ENCODE results near the gene PITHD1.

DNA sequence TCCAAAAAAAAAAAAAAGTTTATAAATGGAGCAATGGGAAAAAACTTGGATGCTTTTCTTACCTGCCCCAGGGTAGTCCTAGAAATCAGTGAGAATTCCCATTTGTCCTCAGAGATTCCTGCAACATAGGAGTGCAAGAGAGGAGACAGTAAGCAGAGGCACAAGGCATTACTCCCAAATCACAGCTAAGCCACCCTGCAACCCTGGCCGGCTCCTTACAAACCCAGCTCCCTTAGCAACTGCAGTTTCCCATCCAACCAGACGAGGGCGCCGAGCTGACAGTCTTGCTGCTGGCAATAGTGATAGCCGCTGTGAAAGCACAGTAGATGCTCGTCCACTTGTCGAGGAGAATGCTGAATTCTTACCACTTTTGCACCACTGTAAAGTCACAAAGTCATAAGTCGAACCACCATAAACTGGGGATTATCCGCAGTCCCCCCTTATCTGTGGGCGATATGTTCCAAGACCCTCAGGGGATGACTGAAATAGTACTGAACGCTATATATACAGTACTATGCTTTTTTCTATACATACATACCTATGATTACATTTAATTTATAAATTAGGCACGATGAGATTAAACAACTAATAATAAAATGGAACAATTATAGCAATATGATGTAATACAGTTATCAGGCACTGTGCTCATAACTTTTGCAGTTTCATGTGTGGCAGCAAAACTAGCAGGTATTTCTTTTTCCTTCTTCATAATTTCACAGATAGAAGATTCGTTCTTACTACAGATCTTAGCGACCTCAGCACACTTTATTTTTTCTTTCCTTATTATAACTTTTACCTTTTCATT, 6.0 kb upstream of the PITHD1 start:
- TF ChIP-seq PATZ1 (CRISPR knock-in tag; IDR thresholded peaks at IDR 0.05; ENCODE audit: borderline replicate concordance) (no peak), RARB (CRISPR knock-in tag; IDR thresholded peaks at IDR 0.05) (no peak), TSHZ2 (CRISPR knock-in tag; IDR thresholded peaks at IDR 0.05) (no peak), OSR1 (CRISPR knock-in tag; IDR thresholded peaks at IDR 0.05) (no peak), TOX (CRISPR knock-in tag; IDR thresholded peaks at IDR 0.05; ENCODE audit: borderline replicate concordance) (no peak), ARNTL (CRISPR knock-in tag; IDR thresholded peaks at IDR 0.05; ENCODE audit: borderline replicate concordance, low read depth) (no peak), TCF4 (CRISPR knock-in tag; IDR thresholded peaks at IDR 0.05; ENCODE audit: borderline replicate concordance) (no peak), GLIS3 (CRISPR knock-in tag; IDR thresholded peaks at IDR 0.05) (no peak), ZNF70 (CRISPR knock-in tag; IDR thresholded peaks at IDR 0.05) (no peak), ISL1 (CRISPR knock-in tag; IDR thresholded peaks at IDR 0.05) (no peak), ZNF565 (CRISPR knock-in tag; conservative IDR thresholded peaks at IDR 0.05; ENCODE audit: low read depth) (no peak)
- TF ChIP-seq, protein P1, sequence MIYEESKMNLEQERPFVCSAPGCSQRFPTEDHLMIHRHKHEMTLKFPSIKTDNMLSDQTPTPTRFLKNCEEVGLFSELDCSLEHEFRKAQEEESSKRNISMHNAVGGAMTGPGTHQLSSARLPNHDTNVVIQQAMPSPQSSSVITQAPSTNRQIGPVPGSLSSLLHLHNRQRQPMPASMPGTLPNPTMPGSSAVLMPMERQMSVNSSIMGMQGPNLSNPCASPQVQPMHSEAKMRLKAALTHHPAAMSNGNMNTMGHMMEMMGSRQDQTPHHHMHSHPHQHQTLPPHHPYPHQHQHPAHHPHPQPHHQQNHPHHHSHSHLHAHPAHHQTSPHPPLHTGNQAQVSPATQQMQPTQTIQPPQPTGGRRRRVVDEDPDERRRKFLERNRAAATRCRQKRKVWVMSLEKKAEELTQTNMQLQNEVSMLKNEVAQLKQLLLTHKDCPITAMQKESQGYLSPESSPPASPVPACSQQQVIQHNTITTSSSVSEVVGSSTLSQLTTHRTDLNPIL (CRISPR knock-in tag; IDR thresholded peaks at IDR 0.05; ENCODE audit: low read depth) = no peak

All from SK-N-SH treated with all-trans-retinoic acid at 6 μM for 48 hours (cell line).